ENCODE results near the gene PIGR. TPM values are rescaled to one million over a fixed set of nuclear protein-coding genes. Genes with fewer than 3 reads are reported as not detected.

Gene PIGR
- total and polyA plus RNA-seq, 2 of the 8 experiments (the other 6 are each of a cell fraction or from before 2014, with no cell fraction given) = not detected

GRCh38 chr1:206885341-206886060 lies 60.8 kb downstream of the PIGR start:
- no peak overlapping the region for H4K8ac ChIP-seq (ENCODE audit: extremely low read depth, insufficient read depth, low read length)
- no peak overlapping the region for H3K4ac ChIP-seq (replicated peaks; ENCODE audit: insufficient read length, low read depth, low read length)
- no peak overlapping the region for H3K4me3 ChIP-seq (ENCODE audit: extremely low read depth in 1 of 4, insufficient read depth in 2 of 4, low read depth in 3 of 4, low read length in 4 of 4)
- no peak overlapping the region for H2BK12ac ChIP-seq (ENCODE audit: low read depth, low read length)
- no peaks in the 10 kb centered on the region for H3K23me2 ChIP-seq (ENCODE audit: low read depth, low read length)
- H3K79me2 ChIP-seq (ENCODE audit: control insufficient read depth in 1 of 2, insufficient read depth in 2 of 2, low read length in 2 of 2) = no peaks in the 10 kb centered on the region
- no peak overlapping the region for H3K4me2 ChIP-seq (ENCODE audit: insufficient read depth in 1 of 2, low read depth in 2 of 2, low read length in 2 of 2)
- no peak overlapping the region for H2AFZ ChIP-seq (ENCODE audit: low read length)
- no peak overlapping the region for H2BK5ac ChIP-seq (ENCODE audit: low read depth, low read length)
- H3K27me3 ChIP-seq (replicated peaks in 1 of 4; ENCODE audit: control insufficient read depth in 3 of 4, extremely low read depth in 1 of 4, insufficient read depth in 3 of 4, low read length in 3 of 4) = no peaks in the 10 kb centered on the region
- CTCF ChIA-PET (ENCODE audit: partially characterized antibody) = interaction anchor here (0.6 to 3.3 kb wide), 14 partner anchors 9 to 150 kb away, joined by 3 to 19 read pairs (median 5); partner anchors contain the start of gene IL20
- H3K14ac ChIP-seq (ENCODE audit: insufficient read length) = no peak overlapping the region
- WGBS, 2 experiments (ENCODE audit: extremely low coverage in 1 of 2, insufficient coverage in 1 of 2, insufficient read length in 1 of 2, insufficient replicate concordance in 2 of 2, low coverage in 1 of 2, low lambda C conversion rate in 2 of 2, missing lambda C conversion rate in 1 of 2) = 92% methylated on average over 3 of the region's 3 CpGs; no CpG with 5 or more reads in 1 of the 2 experiments
- no peak overlapping the region for H3K18ac ChIP-seq (ENCODE audit: extremely low read depth, low read length)
- H2BK15ac ChIP-seq (ENCODE audit: low read length) = no peak overlapping the region
- POLR2A ChIA-PET (ENCODE audit: partially characterized antibody) = interaction anchor here (1.2 kb wide), 1 partner anchor 14 kb away, joined by 4 read pairs; no protein-coding TSS in a partner anchor
- peaks cover 0 to 3% (median 0%) of the 10 kb centered on the region in 4 experiments; a peak in 2 of 7 replicates for H3K4me1 ChIP-seq (replicated peaks in 1 of 4; ENCODE audit: control insufficient read depth in 3 of 4, insufficient read depth in 4 of 4, low read length in 3 of 4)
- H3K36me3 ChIP-seq (ENCODE audit: control insufficient read depth in 2 of 4, insufficient read depth in 4 of 4, low read length in 3 of 4) = no peaks in the 10 kb centered on the region
- H2BK120ac ChIP-seq (replicated peaks; ENCODE audit: low read depth, low read length) = no peak overlapping the region
- H3K9ac ChIP-seq (replicated peaks in 1 of 4; ENCODE audit: extremely low read depth in 1 of 4, low read depth in 3 of 4, low read length in 3 of 4) = no peak overlapping the region
- no peaks in the 10 kb centered on the region for H3K79me1 ChIP-seq (ENCODE audit: low read depth, low read length)
- H2AK5ac ChIP-seq (ENCODE audit: low read depth, low read length) = no peak overlapping the region
- FAIRE-seq = no peak
- no peak overlapping the region for H3K27ac ChIP-seq (ENCODE audit: low read depth, low read length)
- no peak overlapping the region for H4K5ac ChIP-seq (ENCODE audit: insufficient read length, low read depth, low read length)
- no peak overlapping the region for H3K23ac ChIP-seq (ENCODE audit: insufficient read length)
- H4K20me1 ChIP-seq (replicated peaks in 1 of 2; ENCODE audit: control insufficient read depth in 1 of 2, insufficient read depth in 2 of 2, low read length in 2 of 2) = no peaks in the 10 kb centered on the region
- no peak overlapping the region for H2BK20ac ChIP-seq (ENCODE audit: low read length)
- H3K56ac ChIP-seq (replicated peaks; ENCODE audit: insufficient read length, low read depth, low read length) = no peak overlapping the region
- H3K9me3 ChIP-seq (ENCODE audit: insufficient read depth in 2 of 2, low read depth in 1 of 2, low read length in 1 of 2) = no peaks in the 10 kb centered on the region
- DNase-seq (ENCODE audit: low read depth in 1 of 2, low spot score in 2 of 2) = no peak
- no peak overlapping the region for H4K91ac ChIP-seq (replicated peaks; ENCODE audit: insufficient read length, low read length)
- TF ChIP-seq GABPA (IDR thresholded peaks at IDR 0.05; ENCODE audit: borderline replicate concordance, insufficient read depth, low read length) (no peak), TCF12 (IDR thresholded peaks at IDR 0.05; ENCODE audit: low read depth, low read length) (no peak), KDM1A (IDR thresholded peaks at IDR 0.05; ENCODE audit: borderline replicate concordance, low read length) (no peak), RFX5 (IDR thresholded peaks at IDR 0.05; ENCODE audit: borderline replicate concordance, low read depth, low read length) (no peak), SIN3A (conservative IDR thresholded peaks at IDR 0.05 in 1 of 2, IDR thresholded peaks at IDR 0.05 in 1 of 2; ENCODE audit: low read depth in 1 of 2, low read length in 2 of 2) (no peak), EGR1 (IDR thresholded peaks at IDR 0.05; ENCODE audit: borderline replicate concordance, low read depth, low read length) (no peak), KDM4A (IDR thresholded peaks at IDR 0.05; ENCODE audit: low read depth, low read length, severe bottlenecking) (no peak), SRF (IDR thresholded peaks at IDR 0.05; ENCODE audit: low read depth, low read length) (no peak), ASH2L (IDR thresholded peaks at IDR 0.05; ENCODE audit: low read length) (no peak), SUZ12 (IDR thresholded peaks at IDR 0.05; ENCODE audit: low read length) (no peak), ZNF274 (IDR thresholded peaks at IDR 0.05; ENCODE audit: borderline replicate concordance, extremely low read depth, low read length) (no peak), SIRT6 (IDR thresholded peaks at IDR 0.05; ENCODE audit: low read length) (no peak), YY1 (IDR thresholded peaks at IDR 0.05; ENCODE audit: low read depth, low read length) (no peak), JUN (IDR thresholded peaks at IDR 0.05; ENCODE audit: low read depth, low read length) (no peak)
